Activated naive CD8-positive, alpha-beta T cell treated with anti-CD3 and anti-CD28 coated beads, Interleukin-2, amount 50 U/mL, for 24 hours (primary cell): ENCODE measurements around the gene ARAP1.

Source experiments
- ATAC-seq: fragments of 150-1000 bp; cut with Tn5 transposase; one replicate; pipeline ENCODE4 v1.10.0; 2021
- DNase-seq: peaks from one replicate; pipeline ENCODE4 v3.0.0; 2021
- H3K27ac Mint-ChIP-seq: one replicate; pipeline ENCODE4 v1.8.0; 2021; ENCODE audit warnings: mild to moderate bottlenecking, mixed read lengths
- H3K27me3 Mint-ChIP-seq: one replicate; pipeline ENCODE4 v1.8.0; 2021; ENCODE audit warnings: mixed read lengths
- H3K36me3 Mint-ChIP-seq: one replicate; pipeline ENCODE4 v1.8.0; 2021; ENCODE audit warnings: low read depth, mixed read lengths
- H3K4me1 Mint-ChIP-seq: one replicate; pipeline ENCODE4 v1.8.0; 2021; ENCODE audit warnings: mixed read lengths
- H3K4me3 Mint-ChIP-seq: one replicate; pipeline ENCODE4 v1.8.0; 2021; ENCODE audit warnings: mild to moderate bottlenecking, moderate library complexity, mixed read lengths
- H3K9me3 Mint-ChIP-seq: one replicate; pipeline ENCODE4 v1.8.0; 2021; ENCODE audit warnings: mixed read lengths

The ARAP1 gene

DNA sequence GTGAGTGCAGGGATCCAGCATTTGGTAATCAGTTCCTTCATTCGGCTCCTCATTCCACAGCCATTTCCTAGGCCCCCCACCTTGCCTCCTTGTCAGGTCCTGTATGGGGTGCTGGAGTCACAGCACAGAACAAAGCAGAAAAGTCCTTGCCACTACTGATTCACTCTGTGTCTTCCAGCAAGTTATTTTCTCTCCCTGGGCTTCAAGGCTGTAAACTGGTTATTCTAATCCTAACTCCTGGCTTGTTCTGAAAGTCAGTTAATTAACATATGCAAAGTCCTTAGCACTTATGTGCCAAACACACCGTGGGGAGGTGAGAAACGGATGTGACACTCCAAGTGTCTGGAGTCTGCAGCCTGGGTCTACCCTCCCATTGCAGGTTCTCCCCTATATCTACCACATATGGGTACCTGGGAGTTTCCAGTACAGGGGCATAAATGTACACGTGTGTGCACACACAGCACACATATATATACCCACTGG lies 47.4 kb downstream of the ARAP1 start:
- no peak overlapping the region for H3K4me3 Mint-ChIP-seq
- DNase-seq (no peak), ATAC-seq (no peak)
- peaks cover 20% of the 10 kb centered on the region for H3K36me3 Mint-ChIP-seq
- H3K9me3 Mint-ChIP-seq, result no peaks in the 10 kb centered on the region
- peak overlapping the region; percentile 25 for H3K27ac Mint-ChIP-seq
- H3K27me3 Mint-ChIP-seq, result no peaks in the 10 kb centered on the region
- no peaks in the 10 kb centered on the region for H3K4me1 Mint-ChIP-seq

DNA sequence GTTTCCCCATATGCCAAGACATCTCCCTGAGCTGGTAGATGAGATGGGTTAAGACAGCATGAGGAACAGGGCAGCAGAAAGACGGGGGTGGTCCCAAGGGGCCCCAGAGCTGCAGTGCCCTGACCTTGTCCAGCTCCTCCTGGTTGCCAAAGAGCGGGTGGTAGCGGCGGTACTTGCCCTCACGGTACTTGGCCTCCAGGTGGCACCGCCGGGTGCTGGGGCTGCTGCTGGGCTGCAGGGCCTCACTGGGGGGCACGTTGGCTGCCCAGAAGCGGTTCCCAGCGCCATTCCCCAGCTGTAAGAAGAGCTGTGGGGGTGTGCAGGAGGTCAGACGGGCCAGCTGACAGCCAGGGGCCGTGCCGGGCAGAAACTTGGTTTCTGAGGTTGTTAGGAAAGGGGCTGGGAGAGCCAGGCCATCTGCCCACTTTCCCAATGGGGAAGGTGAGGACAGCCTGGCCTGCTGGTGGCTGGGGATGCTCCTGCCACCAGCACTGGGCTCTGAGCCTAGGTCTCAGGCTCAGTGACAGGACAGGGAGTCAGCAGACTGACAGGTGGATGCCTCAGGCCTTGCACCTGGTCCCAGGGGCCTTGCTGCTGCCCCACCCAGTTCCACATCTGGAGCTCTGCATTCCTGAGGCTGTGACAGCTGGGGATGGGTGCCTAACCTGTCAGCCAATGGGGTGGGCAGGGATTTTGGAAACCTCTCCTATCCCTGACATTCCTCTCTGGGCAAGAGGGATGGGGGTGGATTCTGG lies 48.0 kb downstream of the ARAP1 start:
- Mint-ChIP-seq H3K27ac (no peak overlapping the region), H3K4me1 (no peaks in the 10 kb centered on the region), H3K9me3 (no peaks in the 10 kb centered on the region), H3K36me3 (peaks cover 17% of the 10 kb centered on the region), H3K4me3 (no peak overlapping the region), H3K27me3 (no peaks in the 10 kb centered on the region)
- DNase-seq (no peak), ATAC-seq (peak; percentile 22)

DNA sequence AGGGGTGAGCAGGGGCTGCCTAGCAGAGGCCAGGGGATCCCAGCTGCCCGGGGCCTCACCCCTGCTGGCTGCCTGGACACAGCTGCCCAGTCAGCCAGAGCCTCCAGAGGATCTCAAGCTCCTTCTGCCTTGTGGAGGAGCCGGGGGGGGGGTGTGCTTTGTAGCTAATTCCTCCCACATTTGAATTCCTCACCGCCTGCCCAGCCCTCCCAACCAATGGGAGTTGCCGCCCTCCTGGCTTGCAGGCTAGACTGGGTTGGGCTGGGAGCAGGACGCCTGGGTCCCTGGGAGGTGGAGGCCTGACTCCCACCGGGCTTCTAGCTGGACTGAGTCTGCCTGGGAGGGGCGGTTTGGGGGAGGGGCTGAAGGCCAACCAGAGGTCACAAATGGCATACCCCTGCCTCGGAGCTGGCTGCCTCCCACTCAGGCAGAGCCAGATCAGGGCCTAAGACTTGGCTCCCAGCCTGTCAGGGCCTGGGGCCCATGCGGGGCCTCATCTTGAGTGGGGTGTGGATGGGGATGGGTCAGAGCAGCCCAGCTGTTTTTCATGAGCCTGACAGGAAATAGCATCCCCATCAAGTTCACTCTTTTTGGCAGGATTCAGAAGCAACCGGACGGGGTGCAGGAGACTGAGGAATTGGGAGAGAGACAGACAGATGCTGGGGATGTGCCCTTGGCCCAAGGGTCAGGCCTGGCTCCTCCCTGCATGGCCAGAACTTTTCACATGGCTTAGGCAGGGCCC lies 48.8 kb downstream of the ARAP1 start:
- Mint-ChIP-seq H3K36me3 (peaks cover 16% of the 10 kb centered on the region), H3K27me3 (no peaks in the 10 kb centered on the region), H3K4me1 (no peaks in the 10 kb centered on the region), H3K27ac (no peak overlapping the region), H3K9me3 (no peaks in the 10 kb centered on the region), H3K4me3 (no peak overlapping the region)
- ATAC-seq, result no peak
- no peak for DNase-seq

DNA sequence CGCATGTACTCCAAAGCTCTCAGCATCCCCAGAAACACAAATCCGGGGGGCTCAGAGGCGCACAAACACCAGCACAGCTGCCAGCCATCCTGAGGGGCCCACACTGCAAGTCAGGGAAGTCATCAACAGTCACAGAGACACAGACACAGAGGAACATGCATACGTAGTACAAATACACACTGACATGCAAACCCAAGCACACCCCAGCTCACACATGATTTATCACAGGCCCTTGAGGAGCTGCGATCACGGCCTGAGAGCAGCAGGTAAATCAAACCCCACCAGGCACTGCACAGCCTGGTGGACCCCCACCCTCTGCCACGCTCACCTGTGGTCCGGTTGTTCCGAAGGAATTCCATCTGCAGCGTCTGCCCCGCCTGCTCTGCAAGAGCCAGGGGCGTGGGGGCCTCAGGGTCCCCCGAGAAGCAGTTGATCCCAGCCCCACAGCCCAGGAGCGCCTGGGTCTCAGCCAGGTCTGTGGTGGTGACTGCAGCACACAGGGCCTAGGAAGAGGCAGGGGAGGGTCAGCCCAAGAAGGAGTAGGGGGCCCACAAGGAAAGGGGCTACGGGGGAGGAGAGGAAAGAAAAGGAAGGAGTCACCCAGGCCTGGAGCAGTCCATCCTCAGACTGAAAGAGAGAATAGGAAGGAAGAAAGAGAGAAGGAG lies 49.5 kb downstream of the ARAP1 start:
- Mint-ChIP-seq H3K27ac (no peak overlapping the region), H3K4me3 (no peak overlapping the region), H3K27me3 (no peaks in the 10 kb centered on the region), H3K36me3 (peaks cover 14% of the 10 kb centered on the region), H3K9me3 (no peaks in the 10 kb centered on the region), H3K4me1 (no peaks in the 10 kb centered on the region)
- DNase-seq (no peak), ATAC-seq (no peak)

DNA sequence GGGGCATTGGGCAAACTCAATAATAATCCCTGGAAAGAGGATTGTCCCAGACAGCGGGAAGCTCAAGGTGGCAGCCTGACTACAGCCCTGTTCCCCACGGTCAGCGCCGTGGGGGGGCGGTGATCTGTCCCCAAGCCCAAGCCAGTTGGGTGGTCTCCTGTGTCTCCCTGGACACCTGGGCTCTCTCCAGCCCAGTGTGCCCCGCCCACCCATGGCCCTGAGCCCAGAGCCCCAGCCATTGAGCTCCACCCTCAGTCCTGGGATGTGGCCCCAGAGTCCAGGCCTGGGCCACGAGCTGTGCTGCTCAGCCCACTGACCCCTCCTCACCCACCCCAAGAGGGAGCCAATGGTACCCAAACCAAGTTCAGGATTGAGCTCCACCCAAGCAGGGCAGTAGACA lies 50.1 kb downstream of the ARAP1 start:
- H3K27me3 Mint-ChIP-seq, result no peaks in the 10 kb centered on the region
- no peak overlapping the region for H3K27ac Mint-ChIP-seq
- no peak for ATAC-seq
- peaks cover 12% of the 10 kb centered on the region for H3K36me3 Mint-ChIP-seq
- H3K4me1 Mint-ChIP-seq, result no peaks in the 10 kb centered on the region
- no peak overlapping the region for H3K4me3 Mint-ChIP-seq
- no peak for DNase-seq
- H3K9me3 Mint-ChIP-seq, result no peaks in the 10 kb centered on the region

DNA sequence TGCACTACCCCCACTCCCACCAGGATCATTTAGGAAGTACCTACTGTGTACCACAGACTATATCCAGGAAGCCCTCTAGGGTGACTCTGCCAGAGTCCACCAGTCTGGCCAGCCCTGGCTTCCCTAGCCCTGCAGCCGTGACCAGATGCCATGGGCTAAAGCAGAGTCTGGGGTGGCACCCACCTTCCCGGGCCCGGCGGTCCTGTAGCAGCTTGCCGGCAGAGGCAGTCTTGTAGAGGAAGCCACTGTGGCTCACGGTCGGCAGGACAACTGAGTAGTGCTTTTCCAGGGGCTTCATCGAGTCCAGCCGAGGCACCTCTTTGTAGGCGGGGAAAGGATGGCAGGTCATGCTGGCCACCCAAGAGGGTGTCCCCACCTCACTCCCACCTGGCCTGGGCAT lies 50.7 kb downstream of the ARAP1 start:
- Mint-ChIP-seq H3K27ac (no peak overlapping the region), H3K27me3 (no peaks in the 10 kb centered on the region), H3K36me3 (peaks cover 13% of the 10 kb centered on the region)

DNA sequence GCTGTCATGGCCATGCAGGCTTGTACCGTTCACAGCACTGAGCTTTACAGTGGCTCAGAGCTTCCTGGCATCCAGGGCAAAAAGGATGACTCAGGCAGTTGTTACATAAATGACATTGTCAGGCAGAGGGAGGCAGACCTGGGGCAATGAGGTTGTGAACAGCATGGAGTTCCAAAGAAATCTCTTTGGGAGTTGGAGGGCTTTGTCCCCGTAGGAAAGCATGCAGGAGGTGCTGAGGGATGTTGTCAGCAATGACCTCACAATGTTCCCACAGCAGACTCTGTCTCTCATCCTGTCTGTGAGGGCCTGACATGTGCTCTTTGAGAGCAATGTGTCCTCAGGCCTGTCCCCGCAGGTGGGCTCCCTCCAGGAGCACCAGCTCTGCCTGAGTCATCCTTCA lies 52.1 kb downstream of the ARAP1 start:
- Mint-ChIP-seq H3K36me3 (peaks cover 11% of the 10 kb centered on the region), H3K4me1 (no peaks in the 10 kb centered on the region), H3K27me3 (no peaks in the 10 kb centered on the region), H3K9me3 (no peaks in the 10 kb centered on the region), H3K4me3 (no peak overlapping the region), H3K27ac (no peak overlapping the region)
- ATAC-seq (no peak), DNase-seq (no peak)

More for the DNA sequence above, 50.7 kb downstream of the ARAP1 start:
- H3K4me3 Mint-ChIP-seq, result no peak overlapping the region
- ATAC-seq, result no peak
- no peak for DNase-seq
- H3K4me1 Mint-ChIP-seq, result no peaks in the 10 kb centered on the region
- H3K9me3 Mint-ChIP-seq, result no peaks in the 10 kb centered on the region

DNA sequence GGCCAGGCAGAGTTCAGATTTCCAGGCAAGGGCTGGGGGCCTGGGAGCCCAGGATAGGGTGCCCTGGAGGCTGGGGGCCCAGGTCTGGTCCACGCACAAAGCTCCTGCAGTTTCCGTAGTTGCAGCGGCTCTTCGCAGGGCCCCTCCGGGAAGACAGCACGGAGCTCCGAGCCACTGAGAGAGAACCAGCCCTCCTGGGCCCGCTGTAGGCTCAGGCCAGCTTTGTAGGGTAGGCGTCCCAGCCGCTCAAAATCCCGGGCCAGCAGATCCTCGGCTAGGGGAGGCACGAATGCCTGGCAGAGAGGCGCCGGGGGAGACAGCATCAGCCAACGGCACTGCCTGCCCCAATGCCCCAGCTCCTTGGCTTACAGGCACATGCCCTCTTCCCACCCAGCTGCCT lies 54.4 kb downstream of the ARAP1 start:
- H3K27me3 Mint-ChIP-seq, result no peaks in the 10 kb centered on the region
- H3K4me1 Mint-ChIP-seq, result no peaks in the 10 kb centered on the region
- no peak overlapping the region for H3K27ac Mint-ChIP-seq
- ATAC-seq, result no peak
- H3K36me3 Mint-ChIP-seq, result peaks cover 17% of the 10 kb centered on the region
- no peak overlapping the region for H3K4me3 Mint-ChIP-seq
- no peak for DNase-seq
- H3K9me3 Mint-ChIP-seq, result no peaks in the 10 kb centered on the region

DNA sequence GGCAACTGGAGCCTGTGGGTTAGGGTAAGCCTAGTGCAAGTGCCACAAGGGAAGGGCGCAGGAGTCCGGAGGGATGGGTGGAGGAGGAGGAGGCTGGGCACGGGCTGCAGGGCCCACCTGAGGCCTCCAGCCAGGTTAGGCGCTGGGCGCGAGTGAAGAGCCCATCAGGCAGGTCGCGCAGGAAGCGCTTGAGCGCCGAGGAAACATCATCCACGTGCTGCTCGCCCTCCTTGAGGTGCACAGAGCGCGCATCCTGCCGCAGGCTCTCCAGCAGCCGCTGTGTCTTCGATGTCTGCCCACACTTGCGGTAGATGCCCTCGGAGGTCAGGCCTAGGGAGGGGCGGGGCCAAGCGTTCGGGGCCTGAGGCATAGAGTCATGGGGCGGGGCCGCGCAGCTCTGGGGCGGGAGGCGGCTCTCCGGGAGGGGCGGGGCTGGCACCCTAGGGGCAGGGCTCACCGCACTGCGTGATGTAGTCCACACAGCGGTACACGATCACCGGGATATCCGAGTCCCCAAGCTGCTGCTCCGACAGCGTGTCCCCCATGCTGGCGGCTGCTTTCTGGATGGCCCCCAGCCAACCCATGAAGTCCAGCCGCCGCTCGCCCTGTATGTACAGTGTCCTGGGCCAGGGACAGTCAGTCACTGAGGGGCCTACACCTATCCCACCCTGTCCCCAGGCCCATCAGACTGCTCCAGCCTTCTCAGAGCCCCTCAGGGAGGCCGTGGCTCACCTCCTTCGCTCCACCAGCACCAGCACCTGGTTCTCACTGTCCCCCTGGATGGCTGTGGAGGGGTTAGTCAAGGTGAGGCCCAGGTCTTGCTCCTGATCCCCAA lies 55.1 kb downstream of the ARAP1 start:
- Mint-ChIP-seq H3K4me3 (no peak overlapping the region), H3K36me3 (peaks cover 17% of the 10 kb centered on the region), H3K27ac (no peak overlapping the region), H3K4me1 (no peaks in the 10 kb centered on the region), H3K9me3 (no peaks in the 10 kb centered on the region), H3K27me3 (no peaks in the 10 kb centered on the region)
- no peak for DNase-seq
- no peak for ATAC-seq

DNA sequence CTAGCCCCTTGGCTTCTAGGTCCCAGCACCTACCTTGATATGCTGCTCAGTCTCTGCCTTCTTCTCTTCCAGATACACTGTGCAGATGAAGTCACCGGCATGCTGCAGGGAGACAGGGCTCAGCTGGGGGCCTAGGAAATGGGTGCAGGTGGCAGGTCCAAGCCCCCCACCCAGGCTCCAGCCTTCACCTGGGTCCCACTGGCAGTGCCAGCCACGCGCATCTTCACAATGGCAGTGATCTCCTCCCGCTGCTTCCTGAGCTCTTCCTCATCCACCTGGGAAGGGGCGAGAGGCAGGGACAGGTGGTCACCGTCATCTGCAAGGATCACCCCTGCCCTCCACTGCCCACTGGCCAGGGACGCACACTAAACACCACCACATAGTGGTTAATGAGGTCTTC lies 56.9 kb downstream of the ARAP1 start:
- no peak overlapping the region for H3K4me3 Mint-ChIP-seq
- H3K4me1 Mint-ChIP-seq, result no peaks in the 10 kb centered on the region
- peaks cover 14% of the 10 kb centered on the region for H3K36me3 Mint-ChIP-seq
- no peaks in the 10 kb centered on the region for H3K27me3 Mint-ChIP-seq
- no peak overlapping the region for H3K27ac Mint-ChIP-seq
- no peaks in the 10 kb centered on the region for H3K9me3 Mint-ChIP-seq
- DNase-seq (no peak), ATAC-seq (no peak)

DNA sequence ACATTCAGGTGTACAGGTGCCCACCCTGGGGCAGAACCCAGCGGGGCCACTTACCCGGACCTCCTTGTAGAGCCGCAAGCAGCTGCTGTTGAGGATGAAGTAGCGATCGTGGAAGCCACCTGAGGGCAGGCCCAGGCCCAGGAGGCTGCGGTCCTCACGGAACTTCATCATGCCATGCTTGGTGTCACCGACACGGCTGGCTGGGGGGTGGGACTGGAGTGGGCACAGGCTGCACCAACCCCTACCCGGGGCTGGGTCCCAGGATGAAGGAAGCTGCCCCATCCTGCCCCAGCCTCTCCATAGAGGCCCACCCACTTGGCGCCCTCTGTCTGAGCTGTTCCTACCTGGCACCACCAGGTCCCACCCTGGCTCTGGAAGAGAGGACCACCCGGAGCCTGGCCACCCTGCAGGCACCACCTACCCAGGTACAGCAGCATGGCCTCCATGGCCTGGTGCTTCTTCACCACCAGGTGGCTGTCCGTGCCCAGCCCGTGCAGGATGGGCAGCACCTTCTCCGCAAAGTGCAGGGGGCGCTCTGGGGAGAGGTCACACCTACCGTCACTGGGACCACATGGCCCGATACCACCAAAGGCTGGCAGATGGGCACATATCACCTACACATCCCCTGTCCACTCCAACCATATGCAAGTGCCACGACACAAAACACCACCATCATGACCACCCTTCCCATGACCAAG lies 58.8 kb downstream of the ARAP1 start:
- Mint-ChIP-seq H3K4me3 (no peak overlapping the region), H3K27me3 (no peaks in the 10 kb centered on the region), H3K9me3 (no peaks in the 10 kb centered on the region), H3K4me1 (no peaks in the 10 kb centered on the region), H3K36me3 (peaks cover 16% of the 10 kb centered on the region), H3K27ac (no peak overlapping the region)
- ATAC-seq, result no peak
- DNase-seq, result no peak

DNA sequence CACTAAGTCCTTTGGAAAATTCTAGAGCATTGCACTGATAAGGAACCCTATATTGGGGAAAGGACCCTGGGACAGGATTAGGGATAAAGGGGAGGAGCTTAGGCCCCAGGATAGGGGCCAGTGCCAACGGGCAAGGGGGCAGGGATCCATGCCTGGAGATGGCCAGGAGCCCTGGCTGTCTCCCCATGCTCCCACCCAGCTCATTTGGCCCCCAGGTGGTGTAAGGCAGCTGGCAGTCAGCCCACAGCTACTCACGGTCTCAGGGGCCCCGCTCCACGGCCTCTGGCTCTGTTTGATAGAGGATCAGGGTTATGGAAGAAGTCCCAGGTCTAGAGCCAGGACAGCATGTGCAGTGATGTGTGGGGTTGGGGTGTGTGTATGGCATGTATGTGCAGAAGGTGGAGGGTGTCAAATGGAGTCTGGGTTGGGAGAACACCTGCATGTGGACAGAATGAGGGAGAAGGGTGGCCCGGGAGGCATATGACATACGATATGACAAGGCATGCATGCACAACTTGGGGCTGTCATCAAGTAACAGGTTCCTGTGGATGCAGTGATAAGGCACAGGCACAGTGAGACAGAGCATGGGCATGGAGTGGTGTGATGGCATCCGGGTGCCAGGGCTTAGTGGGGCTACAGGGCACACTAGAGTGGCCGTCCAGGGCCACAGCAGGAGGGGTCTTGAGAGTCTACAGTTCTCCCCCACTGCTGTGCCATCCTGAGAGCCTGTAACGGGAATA lies 59.5 kb downstream of the ARAP1 start:
- Mint-ChIP-seq H3K9me3 (no peaks in the 10 kb centered on the region), H3K27me3 (no peaks in the 10 kb centered on the region), H3K4me3 (no peak overlapping the region), H3K36me3 (peaks cover 16% of the 10 kb centered on the region), H3K27ac (no peak overlapping the region), H3K4me1 (no peaks in the 10 kb centered on the region)
- DNase-seq, result no peak
- ATAC-seq, result no peak

DNA sequence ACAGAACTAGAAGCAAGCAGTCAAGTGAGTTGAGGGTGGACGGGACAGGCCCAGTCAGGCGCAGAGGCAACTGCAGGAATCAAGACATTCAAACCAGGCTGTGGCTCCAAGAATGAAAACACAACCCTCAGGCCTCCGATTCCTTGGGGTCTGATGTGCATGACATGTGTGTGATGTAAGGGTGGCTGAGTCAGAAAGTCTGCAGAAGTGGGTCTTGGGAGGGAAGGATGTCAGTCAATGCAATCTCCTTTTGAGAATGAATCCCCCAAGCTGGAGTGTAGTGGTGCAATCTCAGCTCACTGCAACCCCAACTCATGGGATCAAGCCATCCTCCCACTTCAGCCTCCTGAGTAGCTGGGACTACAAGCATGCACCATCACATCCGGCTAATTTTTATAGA lies 62.0 kb downstream of the ARAP1 start:
- Mint-ChIP-seq H3K4me1 (peaks cover 22% of the 10 kb centered on the region), H3K27ac (peak overlapping the region; percentile 3), H3K27me3 (no peaks in the 10 kb centered on the region), H3K36me3 (peaks cover 11% of the 10 kb centered on the region), H3K9me3 (no peaks in the 10 kb centered on the region), H3K4me3 (no peak overlapping the region)
- ATAC-seq, result no peak
- DNase-seq, result no peak
